CD4-positive, alpha-beta memory T cell (primary cell): ENCODE measurements around the gene LTA. TPM values are rescaled to one million over a fixed set of nuclear protein-coding genes. Genes with fewer than 3 reads are reported as not detected.

Experiments used
- CTCF ChIA-PET: fragments of 350-600 bp; sonication (Branson Sonifier 250); formaldehyde crosslinking; loops from one replicate; lab custom pipeline; 2021; ENCODE audit warnings: inconsistent platforms; ENCODE audit not compliant: partially characterized antibody; lab: Charles Lee
- POLR2A ChIA-PET: fragments of 350-600 bp; sonication (Branson Sonifier 250); formaldehyde crosslinking; loops from one replicate; lab custom pipeline; 2021; ENCODE audit not compliant: partially characterized antibody; lab: Charles Lee
- DNase-seq, 5 donors: peaks; one replicate each; pipeline versions ENCODE4 v3.0.0 to v3.0.0-alpha.2; 2020 to 2022; ENCODE audit warnings: mixed read lengths in 1 of 5
- H3K27ac ChIP-seq: one replicate; pipeline ENCODE4 v1.7.0; 2013; ENCODE audit warnings: low read depth, low read length
- H3K27me3 ChIP-seq: 2 replicates; pipeline ENCODE4 v1.7.0; 2013; ENCODE audit warnings: mild to moderate bottlenecking, low read length, moderate library complexity; ENCODE audit not compliant: insufficient read depth
- H3K36me3 ChIP-seq: 2 replicates; pipeline ENCODE4 v1.7.0; 2013; ENCODE audit warnings: mild to moderate bottlenecking, low read length, moderate library complexity; ENCODE audit not compliant: insufficient read depth
- H3K4me1 ChIP-seq: 2 replicates; pipeline ENCODE4 v1.7.0; 2013; ENCODE audit warnings: mild to moderate bottlenecking, low read length, moderate library complexity; ENCODE audit not compliant: insufficient read depth
- H3K4me3 ChIP-seq, 2 donors: one replicate each; pipeline ENCODE4 v1.7.0; 2013; ENCODE audit warnings: low read length in 2 of 2, mild to moderate bottlenecking in 1 of 2
- H3K9me3 ChIP-seq, 2 donors: one replicate each; pipeline ENCODE4 v1.7.0; 2013; ENCODE audit warnings: low read length in 2 of 2, control low read depth in 1 of 2; ENCODE audit not compliant: control insufficient read depth in 1 of 2
- H3K27ac Mint-ChIP-seq, 7 donors: one replicate each; pipeline ENCODE4 v1.8.0; 2020 to 2021; ENCODE audit warnings: mixed read lengths in 7 of 7, mild to moderate bottlenecking in 6 of 7, inconsistent platforms in 3 of 7, moderate library complexity in 3 of 7
- H3K27me3 Mint-ChIP-seq, 2 donors: one replicate each; pipeline ENCODE4 v1.8.0; 2020 to 2021; ENCODE audit warnings: mixed read lengths in 2 of 2
- H3K36me3 Mint-ChIP-seq, 2 donors: one replicate each; pipeline ENCODE4 v1.8.0; 2020 to 2021; ENCODE audit warnings: mixed read lengths in 2 of 2, inconsistent platforms in 1 of 2, mild to moderate bottlenecking in 1 of 2
- H3K4me1 Mint-ChIP-seq, 4 donors: one replicate each; pipeline ENCODE4 v1.8.0; 2020 to 2021; ENCODE audit warnings: mixed read lengths in 4 of 4, mild to moderate bottlenecking in 1 of 4
- H3K4me3 Mint-ChIP-seq, 8 donors: one replicate each; pipeline ENCODE4 v1.8.0; 2020 to 2021; ENCODE audit warnings: mixed read lengths in 8 of 8, mild to moderate bottlenecking in 7 of 8, moderate library complexity in 6 of 8, inconsistent platforms in 3 of 8
- H3K9me3 Mint-ChIP-seq, 8 donors: one replicate each; pipeline ENCODE4 v1.8.0; 2020 to 2021; ENCODE audit warnings: mixed read lengths in 8 of 8, mild to moderate bottlenecking in 5 of 8, inconsistent platforms in 3 of 8, moderate library complexity in 1 of 8
- intact Hi-C: fragments of 100-400 bp; cut with micrococcal nuclease; formaldehyde crosslinking; loops from one replicate; pipeline ENCODE4 v1.15.1; 2023
- polyA plus RNA-seq, 2 donors: library from polyadenylated mRNA; unstranded; fragments of 300-500 nt; fragmentation: Illumina TruSeq; gene quantifications; one replicate each; pipeline ENCODE4 v1.2.3, GENCODE V29; 2021
- total RNA-seq, 2 experiments: library from RNA; stranded (reverse); gene quantifications; one replicate each; pipeline ENCODE4 v1.2.3, GENCODE V29; 2021

The LTA gene, protein sequence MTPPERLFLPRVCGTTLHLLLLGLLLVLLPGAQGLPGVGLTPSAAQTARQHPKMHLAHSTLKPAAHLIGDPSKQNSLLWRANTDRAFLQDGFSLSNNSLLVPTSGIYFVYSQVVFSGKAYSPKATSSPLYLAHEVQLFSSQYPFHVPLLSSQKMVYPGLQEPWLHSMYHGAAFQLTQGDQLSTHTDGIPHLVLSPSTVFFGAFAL
- 10 to 100 TPM; 17.3 to 17.5 TPM for total RNA-seq
- polyA plus RNA-seq = 10 to 100 TPM; 27.7 to 31.1 TPM

DNA sequence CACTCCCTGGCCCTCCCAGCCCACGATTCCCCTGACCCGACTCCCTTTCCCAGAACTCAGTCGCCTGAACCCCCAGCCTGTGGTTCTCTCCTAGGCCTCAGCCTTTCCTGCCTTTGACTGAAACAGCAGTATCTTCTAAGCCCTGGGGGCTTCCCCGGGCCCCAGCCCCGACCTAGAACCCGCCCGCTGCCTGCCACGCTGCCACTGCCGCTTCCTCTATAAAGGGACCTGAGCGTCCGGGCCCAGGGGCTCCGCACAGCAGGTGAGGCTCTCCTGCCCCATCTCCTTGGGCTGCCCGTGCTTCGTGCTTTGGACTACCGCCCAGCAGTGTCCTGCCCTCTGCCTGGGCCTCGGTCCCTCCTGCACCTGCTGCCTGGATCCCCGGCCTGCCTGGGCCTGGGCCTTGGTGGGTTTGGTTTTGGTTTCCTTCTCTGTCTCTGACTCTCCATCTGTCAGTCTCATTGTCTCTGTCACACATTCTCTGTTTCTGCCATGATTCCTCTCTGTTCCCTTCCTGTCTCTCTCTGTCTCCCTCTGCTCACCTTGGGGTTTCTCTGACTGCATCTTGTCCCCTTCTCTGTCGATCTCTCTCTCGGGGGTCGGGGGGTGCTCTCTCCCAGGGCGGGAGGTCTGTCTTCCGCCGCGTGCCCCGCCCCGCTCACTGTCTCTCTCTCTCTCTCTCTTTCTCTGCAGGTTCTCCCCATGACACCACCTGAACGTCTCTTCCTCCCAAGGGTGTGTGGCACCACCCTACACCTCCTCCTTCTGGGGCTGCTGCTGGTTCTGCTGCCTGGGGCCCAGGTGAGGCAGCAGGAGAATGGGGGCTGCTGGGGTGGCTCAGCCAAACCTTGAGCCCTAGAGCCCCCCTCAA is at the start of gene LTA:
Gene LTA (plus strand): TSS at position 249 of the 871 bp plus-strand sequence. CDS start 454 bp downstream, at position 703.
- POLR2A ChIA-PET = interaction anchor here (1.1 to 52.5 kb wide), 3 partner anchors 9 to 77 kb away, joined by 3 to 3597 read pairs (median 3597); partner anchors contain the start of genes ATP6V1G2, DDX39B, LST1 and LTA
- Mint-ChIP-seq H3K9me3 (peaks cover 0 to 7% (median 0%) of the 10 kb centered on the region in 8 donors), H3K27ac (peak within 1 kb of the TSS; percentile 96 to 100 (median 99)), H3K36me3 (peaks cover 15 to 42% of the 10 kb centered on the region in 2 donors), H3K4me3 (peak within 1 kb of the TSS; percentile 88 to 100 (median 99)), H3K27me3 (no peaks in the 10 kb centered on the region), H3K4me1 (peaks cover 68 to 100% (median 79%) of the 10 kb centered on the region in 4 donors)
- Histone ChIP-seq H3K4me1 (peaks cover 83% of the 10 kb centered on the region), H3K27me3 (no peaks in the 10 kb centered on the region), H3K36me3 (peaks cover 3% of the 10 kb centered on the region), H3K9me3 (no peaks in the 10 kb centered on the region), H3K4me3 (peak within 1 kb of the TSS; percentile 39 to 62), H3K27ac (peak within 1 kb of the TSS; percentile 83)
- CTCF ChIA-PET = interaction anchor here (1.0 to 35.1 kb wide), 6 partner anchors 9 to 26 kb away, joined by 4 to 1152 read pairs (median 324); partner anchors contain the start of genes ATP6V1G2, LST1, LTB and NCR3
- peak; percentile 78 to 90 (median 81) for DNase-seq
- intact Hi-C loops = loop anchor here (1.0 kb wide), 3 partner anchors 8 to 30 kb away; partner anchors contain the start of gene DDX39B

DNA sequence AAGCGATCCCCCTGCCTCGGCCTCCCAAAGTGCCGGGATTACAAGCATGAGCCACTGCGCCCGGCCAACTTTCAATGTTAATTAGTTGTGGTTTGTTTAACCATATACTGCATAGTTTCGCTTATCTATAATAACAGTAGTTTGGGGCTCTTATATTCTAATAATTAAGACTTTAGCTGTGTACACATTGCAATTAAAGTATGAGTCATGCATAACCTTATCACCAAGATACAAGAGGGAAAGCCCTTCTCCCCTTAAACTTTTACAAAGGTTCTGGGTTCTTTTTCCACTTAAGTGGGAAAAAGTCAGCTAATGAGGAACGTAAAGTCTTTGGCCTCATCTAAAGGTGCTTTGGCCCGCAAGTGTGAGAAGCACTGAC is 46.5 kb upstream of the LTA start:
- no peak overlapping the region for H3K27ac Mint-ChIP-seq

DNA sequence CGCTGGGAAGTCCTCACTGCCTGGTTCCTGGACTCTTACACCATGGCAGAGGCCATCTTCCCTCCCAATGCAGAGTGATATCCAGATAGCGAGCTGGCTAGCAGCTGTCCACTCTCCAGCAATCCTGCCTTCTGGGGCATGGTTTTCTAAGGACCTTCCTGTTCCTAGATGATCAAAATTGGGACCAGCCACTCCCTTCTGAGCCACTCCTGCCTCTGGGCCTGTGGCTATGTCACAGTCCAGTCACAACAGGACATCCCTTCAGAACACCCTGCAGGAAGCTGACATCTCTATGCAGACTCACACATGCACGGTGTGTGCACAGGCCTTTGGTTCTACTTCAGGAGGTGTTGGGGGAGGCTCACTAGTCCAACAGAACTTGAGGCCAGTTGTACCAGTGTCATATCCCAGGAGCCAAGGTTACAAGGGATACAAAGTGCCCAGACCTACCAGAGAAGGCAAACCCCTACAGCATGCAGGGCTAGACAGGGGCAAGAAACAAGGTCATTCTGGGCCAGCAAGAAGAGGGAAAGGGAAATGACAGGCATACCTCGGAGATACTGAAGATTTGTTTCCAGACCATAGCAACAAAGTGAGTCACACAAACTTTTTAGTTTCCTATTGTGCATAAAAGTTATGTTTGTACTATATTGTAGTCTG is 46.0 kb upstream of the LTA start:
- intact Hi-C loops = no loop called here
- ChIA-PET CTCF (interaction anchor here (1.1 to 1.6 kb wide), 3 partner anchors 9 to 25 kb away, joined by 3 to 5 read pairs (median 4); partner anchors contain the start of gene DDX39B), POLR2A (interaction anchor here (0.6 to 5.6 kb wide), 2 partner anchors 14 to 1794 kb away, joined by 3 to 38 read pairs; partner anchors contain the start of gene DDX39B)
- Histone ChIP-seq H3K27me3 (no peaks in the 10 kb centered on the region), H3K4me1 (no peaks in the 10 kb centered on the region), H3K27ac (no peak overlapping the region), H3K36me3 (peaks cover 15% of the 10 kb centered on the region), H3K9me3 (no peaks in the 10 kb centered on the region), H3K4me3 (no peak overlapping the region)
- Mint-ChIP-seq H3K36me3 (peaks cover 10 to 19% of the 10 kb centered on the region in 2 donors), H3K4me1 (peaks cover 0 to 6% (median 3%) of the 10 kb centered on the region in 4 donors), H3K27ac (peak overlapping the region in 3 of 7 donors; percentile 24 to 49 (median 42)), H3K27me3 (peaks cover 0 to 2% of the 10 kb centered on the region in 2 donors), H3K4me3 (no peak overlapping the region), H3K9me3 (no peaks in the 10 kb centered on the region)
- no peak for DNase-seq

More for the DNA sequence above, 46.5 kb upstream of the LTA start:
- peaks cover 0 to 5% (median 3%) of the 10 kb centered on the region in 4 donors for H3K4me1 Mint-ChIP-seq
- ChIA-PET CTCF (interaction anchor here (1.1 to 1.6 kb wide), 3 partner anchors 8 to 26 kb away, joined by 3 to 5 read pairs (median 4); partner anchors contain the start of gene DDX39B), POLR2A (interaction anchor here (5.6 kb wide), 1 partner anchor 15 kb away, joined by 38 read pairs; the partner anchor contains the start of gene DDX39B)
- no peak overlapping the region for H3K27ac ChIP-seq
- intact Hi-C loops = no loop called here
- H3K36me3 Mint-ChIP-seq = peaks cover 5 to 15% of the 10 kb centered on the region in 2 donors
- H3K36me3 ChIP-seq = peaks cover 11% of the 10 kb centered on the region
- no peak overlapping the region for H3K4me3 ChIP-seq
- no peaks in the 10 kb centered on the region for H3K9me3 ChIP-seq
- no peak overlapping the region for H3K4me3 Mint-ChIP-seq
- H3K27me3 Mint-ChIP-seq = peaks cover 0 to 3% of the 10 kb centered on the region in 2 donors
- no peak for DNase-seq
- no peaks in the 10 kb centered on the region for H3K9me3 Mint-ChIP-seq
- H3K4me1 ChIP-seq = no peaks in the 10 kb centered on the region
- H3K27me3 ChIP-seq = no peaks in the 10 kb centered on the region

DNA sequence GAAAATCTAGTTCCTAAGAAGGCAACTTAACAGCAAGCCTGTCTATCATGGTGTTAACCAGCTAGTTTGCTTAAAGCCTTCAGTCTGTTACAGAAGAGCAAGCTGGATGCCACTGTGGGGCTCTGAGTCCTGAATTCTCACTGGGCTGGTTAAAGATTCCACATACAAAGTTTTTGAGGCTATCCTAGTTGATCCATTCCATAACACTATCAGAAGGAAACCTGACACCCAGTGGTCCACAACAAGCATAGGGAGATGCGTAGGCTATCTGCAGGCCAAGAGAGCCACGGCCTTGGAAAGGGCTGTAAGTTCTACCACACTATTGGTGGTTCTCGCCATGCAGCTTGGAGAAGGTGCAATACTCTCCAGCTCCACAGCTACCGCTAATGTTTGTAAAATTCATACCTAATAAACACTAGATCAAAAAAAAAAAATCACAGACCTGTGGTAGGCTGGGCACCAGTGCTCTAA is 43.7 kb upstream of the LTA start:
- Mint-ChIP-seq H3K4me3 (no peak overlapping the region), H3K36me3 (peaks cover 25 to 37% of the 10 kb centered on the region in 2 donors), H3K27me3 (no peaks in the 10 kb centered on the region), H3K9me3 (no peaks in the 10 kb centered on the region), H3K4me1 (peaks cover 3 to 14% (median 6%) of the 10 kb centered on the region in 4 donors), H3K27ac (peak overlapping the region in 2 of 7 donors; percentile 52 to 62)
- ChIA-PET CTCF (no interaction called here), POLR2A (interaction anchor here (0.6 to 5.6 kb wide), 3 partner anchors 12 to 135 kb away, joined by 4 to 38 read pairs (median 4); partner anchors contain the start of gene DDX39B)
- no peak overlapping the region for H3K27ac ChIP-seq
- no peak overlapping the region for H3K4me3 ChIP-seq
- H3K9me3 ChIP-seq = no peaks in the 10 kb centered on the region
- peaks cover 3% of the 10 kb centered on the region for H3K4me1 ChIP-seq
- intact Hi-C loops = no loop called here
- DNase-seq = no peak
- H3K36me3 ChIP-seq = peaks cover 36% of the 10 kb centered on the region
- no peaks in the 10 kb centered on the region for H3K27me3 ChIP-seq

DNA sequence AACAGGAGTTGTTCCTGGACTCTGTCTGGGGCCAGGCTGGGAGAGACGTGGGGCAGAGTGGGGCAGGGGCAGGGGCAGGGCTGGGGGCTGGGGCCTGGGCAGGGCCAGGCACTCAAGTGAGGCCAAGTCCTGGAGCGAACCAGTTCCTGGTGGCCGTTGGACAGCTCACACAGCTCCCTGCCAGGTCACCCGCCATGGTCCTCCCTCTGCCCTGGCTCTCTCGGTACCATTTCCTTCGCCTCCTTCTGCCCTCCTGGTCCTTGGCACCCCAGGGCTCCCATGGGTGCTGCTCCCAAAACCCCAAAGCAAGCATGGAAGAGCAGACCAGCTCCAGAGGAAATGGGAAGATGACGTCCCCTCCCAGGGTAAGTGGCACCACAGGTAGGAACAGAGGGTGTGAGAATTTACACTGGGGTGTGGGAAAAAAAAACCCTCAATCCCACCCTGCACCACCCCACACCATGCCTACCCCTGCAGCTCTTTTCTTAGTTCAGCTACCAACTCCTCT is 43.2 kb upstream of the LTA start, which contains the start of gene MCCD1:
Gene MCCD1 (plus strand): TSS at position 142 of the 508 bp plus-strand sequence. CDS start 53 bp downstream, at position 195.
- peak within 1 kb of the TSS in 3 of 7 donors; percentile 41 to 62 (median 52) for H3K27ac Mint-ChIP-seq
- CTCF ChIA-PET = interaction anchor here (1.2 to 1.6 kb wide), 2 partner anchors 11 to 70 kb away, joined by 3 to 4 read pairs; no protein-coding TSS in a partner anchor

More for the DNA sequence above, 43.2 kb upstream of the LTA start, which contains the start of gene MCCD1:
- H3K4me1 ChIP-seq = peaks cover 3% of the 10 kb centered on the region
- DNase-seq = no peak
- no peaks in the 10 kb centered on the region for H3K27me3 ChIP-seq
- Mint-ChIP-seq H3K4me1 (peaks cover 4 to 16% (median 6%) of the 10 kb centered on the region in 4 donors), H3K9me3 (no peaks in the 10 kb centered on the region), H3K36me3 (peaks cover 30 to 42% of the 10 kb centered on the region in 2 donors), H3K27me3 (no peaks in the 10 kb centered on the region), H3K4me3 (no peak within 1 kb of the TSS)
- H3K9me3 ChIP-seq = no peaks in the 10 kb centered on the region
- H3K36me3 ChIP-seq = peaks cover 41% of the 10 kb centered on the region
- no peak within 1 kb of the TSS for H3K4me3 ChIP-seq
- H3K27ac ChIP-seq = no peak within 1 kb of the TSS
- intact Hi-C loops = no loop called here
- POLR2A ChIA-PET = interaction anchor here (0.6 to 5.6 kb wide), 6 partner anchors 11 to 136 kb away, joined by 3 to 38 read pairs (median 4); partner anchors contain the start of genes DDX39B and MICB
